CD14-positive monocyte (primary cell): ENCODE results near the gene PLA2G6. TPM values are rescaled to one million over a fixed set of nuclear protein-coding genes. Genes with fewer than 3 reads are reported as not detected.

Experiments
- DNase-seq, 3 donors: peaks; one replicate each; pipeline ENCODE4 v3.0.0-alpha.2; 2011 to 2022
- H2AFZ ChIP-seq: 2 replicates; pipeline ENCODE4 v1.6.0; 2012; ENCODE audit warnings: mild to moderate bottlenecking, low read depth, low read length, inconsistent platforms; ENCODE audit not compliant: insufficient read depth, poor library complexity, severe bottlenecking
- H3K27ac ChIP-seq, 2 donors: 1 replicate in 1 of 2; 2 replicates in 1 of 2; pipeline ENCODE4 v1.5.1; 2012 to 2013; ENCODE audit warnings: low read length in 2 of 2, control low read depth in 1 of 2, inconsistent platforms in 1 of 2, low read depth in 1 of 2, mild to moderate bottlenecking in 1 of 2
- H3K27me3 ChIP-seq, 2 donors: one replicate each; pipeline versions ENCODE4 v1.6.0 to v1.6.1; 2011 to 2013; ENCODE audit warnings: low read length in 2 of 2; ENCODE audit not compliant: control insufficient read depth in 2 of 2, insufficient read depth in 2 of 2
- H3K36me3 ChIP-seq, 2 donors: replicated peaks in 1 of 2; 1 replicate in 1 of 2; 2 replicates in 1 of 2; pipeline versions ENCODE4 v1.5.1 to v1.6.1; 2012 to 2013; ENCODE audit warnings: low read length in 2 of 2, control low read depth in 1 of 2, inconsistent platforms in 1 of 2, mild to moderate bottlenecking in 1 of 2; ENCODE audit not compliant: insufficient read depth in 2 of 2, control insufficient read depth in 1 of 2
- H3K4me1 ChIP-seq, 2 donors: 1 replicate in 1 of 2; 2 replicates in 1 of 2; pipeline versions ENCODE4 v1.5.1 to v1.6.1; 2012 to 2013; ENCODE audit warnings: low read length in 2 of 2, control low read depth in 1 of 2, inconsistent platforms in 1 of 2, mild to moderate bottlenecking in 1 of 2, moderate library complexity in 1 of 2; ENCODE audit not compliant: insufficient read depth in 2 of 2, control insufficient read depth in 1 of 2
- H3K4me2 ChIP-seq: replicated peaks from 2 replicates; pipeline ENCODE3; 2012; ENCODE audit warnings: low read length, moderate library complexity, mild to moderate bottlenecking; ENCODE audit not compliant: poor library complexity, severe bottlenecking; ENCODE audit errors: extremely low read depth
- H3K4me3 ChIP-seq, 3 experiments: fragments of 200-600 bp in 1 of 3; sonication (generic) in 1 of 3; replicated peaks in 1 of 3; 1 replicate in 2 of 3; 2 replicates in 1 of 3; pipeline ENCODE4 v1.5.1; 2011 to 2013; ENCODE audit warnings: low read length in 3 of 3, mild to moderate bottlenecking in 3 of 3, control low read depth in 2 of 3, low read depth in 2 of 3, inconsistent platforms in 1 of 3, moderate library complexity in 1 of 3
- H3K79me2 ChIP-seq: 2 replicates; pipeline ENCODE4 v1.6.0; 2012; ENCODE audit warnings: mild to moderate bottlenecking, control low read depth, inconsistent platforms, low read length, moderate library complexity; ENCODE audit not compliant: insufficient read depth
- H3K9ac ChIP-seq: 2 replicates; pipeline ENCODE4 v1.6.0; 2017; ENCODE audit warnings: low read length, mild to moderate bottlenecking; ENCODE audit not compliant: insufficient read depth, poor library complexity, severe bottlenecking
- H3K9me3 ChIP-seq, 2 donors: replicated peaks in 1 of 2; 1 replicate in 1 of 2; 2 replicates in 1 of 2; pipeline versions ENCODE4 v1.5.1 to v1.6.1; 2012 to 2013; ENCODE audit warnings: low read length in 2 of 2, control low read depth in 1 of 2; ENCODE audit not compliant: control insufficient read depth in 1 of 2, insufficient read depth in 1 of 2
- H4K20me1 ChIP-seq: 2 replicates; pipeline ENCODE4 v1.6.0; 2012; ENCODE audit warnings: mild to moderate bottlenecking, low read length, control low read depth, moderate library complexity; ENCODE audit not compliant: insufficient read depth
- H3K27ac Mint-ChIP-seq, 7 donors: one replicate each; pipeline ENCODE4 v1.8.0; 2020; ENCODE audit warnings: mild to moderate bottlenecking in 7 of 7, mixed read lengths in 7 of 7, moderate library complexity in 6 of 7, inconsistent platforms in 2 of 7
- H3K27me3 Mint-ChIP-seq, 3 donors: one replicate each; pipeline ENCODE4 v1.8.0; 2021 to 2022; ENCODE audit warnings: low read depth in 3 of 3, mild to moderate bottlenecking in 3 of 3, mixed read lengths in 3 of 3, moderate library complexity in 3 of 3, inconsistent platforms in 1 of 3
- H3K36me3 Mint-ChIP-seq, 2 donors: one replicate each; pipeline ENCODE4 v1.8.0; 2020; ENCODE audit warnings: mixed read lengths in 2 of 2, inconsistent platforms in 1 of 2, mild to moderate bottlenecking in 1 of 2
- H3K4me1 Mint-ChIP-seq: one replicate; pipeline ENCODE4 v1.8.0; 2020; ENCODE audit warnings: mild to moderate bottlenecking, mixed read lengths
- H3K4me3 Mint-ChIP-seq, 2 donors: one replicate each; pipeline ENCODE4 v1.8.0; 2020; ENCODE audit warnings: mild to moderate bottlenecking in 2 of 2, mixed read lengths in 2 of 2, moderate library complexity in 1 of 2
- H3K9me3 Mint-ChIP-seq, 7 donors: one replicate each; pipeline ENCODE4 v1.8.0; 2020 to 2022; ENCODE audit warnings: mixed read lengths in 7 of 7, mild to moderate bottlenecking in 6 of 7, moderate library complexity in 6 of 7, inconsistent platforms in 2 of 7
- CTCF ChIP-seq: fragments of 200-600 bp; IDR thresholded peaks from one replicate; pipeline ENCODE4 v1.8.0; 2022; ENCODE audit warnings: antibody characterized with exemption, mild to moderate bottlenecking
- WGBS: methylation state at CpG from one replicate; pipeline ENCODE4 v1.1.5; 2013; ENCODE audit warnings: missing lambda C conversion rate; ENCODE audit not compliant: insufficient coverage; 5-methylcytosine and 5-hydroxymethylcytosine counted together
- intact Hi-C, 2 donors: fragments of 100-400 bp; cut with micrococcal nuclease; formaldehyde crosslinking; loops; one replicate each; pipeline versions ENCODE4 v1.15.0 to v1.15.1; 2023
- polyA plus RNA-seq, 3 donors: library from polyadenylated mRNA; depleted of rRNA in 1 of 3; unstranded in 2 of 3; stranded (reverse) in 1 of 3; fragments of 300-500 nt in 2 of 3; fragments of >200 nt in 1 of 3; fragmentation: Illumina TruSeq in 2 of 3; gene quantifications; 1 replicate in 2 of 3; 2 replicates in 1 of 3; pipeline ENCODE4 v1.2.3, GENCODE V29; 2012 to 2021

PLA2G6 gene
- polyA plus RNA-seq, 3 donors, result 0.43 to 8.3 (median 0.62) TPM

- intact Hi-C loops, result no loop called here
- Histone ChIP-seq H3K4me2 (no peak overlapping the region), H3K9ac (no peak overlapping the region), H3K27me3 (no peaks in the 10 kb centered on the region), H3K36me3 (no peaks in the 10 kb centered on the region), H2AFZ (no peak overlapping the region), H4K20me1 (no peaks in the 10 kb centered on the region), H3K4me1 (no peaks in the 10 kb centered on the region), H3K4me3 (no peak overlapping the region), H3K27ac (no peak overlapping the region), H3K9me3 (no peaks in the 10 kb centered on the region), H3K79me2 (no peaks in the 10 kb centered on the region)
- Mint-ChIP-seq H3K9me3 (peaks cover 0 to 3% (median 0%) of the 10 kb centered on the region in 7 donors), H3K27me3 (peaks cover 0 to 4% (median 0%) of the 10 kb centered on the region in 3 donors), H3K36me3 (peaks cover 3 to 7% of the 10 kb centered on the region in 2 donors), H3K4me1 (no peaks in the 10 kb centered on the region), H3K27ac (no peak overlapping the region), H3K4me3 (no peak overlapping the region)
- WGBS, result 100% methylated on average over 6 of the region's 11 CpGs
- no peak for DNase-seq
- TF ChIP-seq CTCF, result no peak
These were observed 55.9 kb downstream of the PLA2G6 start for GRCh38 chr22:38125751-38126201.

- H3K4me1 Mint-ChIP-seq, result no peaks in the 10 kb centered on the region
- H3K36me3 ChIP-seq, result no peaks in the 10 kb centered on the region
- H3K27me3 Mint-ChIP-seq, result peaks cover 0 to 4% (median 0%) of the 10 kb centered on the region in 3 donors
- intact Hi-C loops, result no loop called here
- H3K27ac Mint-ChIP-seq, result no peak overlapping the region
- no peaks in the 10 kb centered on the region for H4K20me1 ChIP-seq
- no peaks in the 10 kb centered on the region for H3K9me3 ChIP-seq
- H2AFZ ChIP-seq, result no peak overlapping the region
- no peak overlapping the region for H3K4me3 Mint-ChIP-seq
- TF ChIP-seq CTCF, result no peak
- H3K27ac ChIP-seq, result no peak overlapping the region
- no peaks in the 10 kb centered on the region for H3K79me2 ChIP-seq
- WGBS, result 98% methylated on average over 14 of the region's 14 CpGs
- DNase-seq, result no peak
- peaks cover 3 to 7% of the 10 kb centered on the region in 2 donors for H3K36me3 Mint-ChIP-seq
- H3K4me2 ChIP-seq, result no peak overlapping the region
- H3K9me3 Mint-ChIP-seq, result peaks cover 0 to 3% (median 0%) of the 10 kb centered on the region in 7 donors
- no peak overlapping the region for H3K9ac ChIP-seq
- no peak overlapping the region for H3K4me3 ChIP-seq
- no peaks in the 10 kb centered on the region for H3K4me1 ChIP-seq
- no peaks in the 10 kb centered on the region for H3K27me3 ChIP-seq
These were observed 56.5 kb downstream of the PLA2G6 start for GRCh38 chr22:38125038-38125610.
